Right lobe of liver (tissue), 4 donors: ENCODE data around the gene USP17L5.
"Not testable (repeated sequence)": the region's sequence is repeated elsewhere in the genome, so short reads cannot be mapped to it uniquely, and the experiment has no call there.

Source experiments
- POLR2A ChIP-seq: fragments of 450-650 bp; IDR thresholded peaks from one replicate; pipeline ENCODE4 v1.6.1; 2017; ENCODE audit warnings: antibody characterized with exemption, mild to moderate bottlenecking
- TF ChIP-seq, protein P1 (sequence below), 4 donors: fragments of 200-600 bp in 3 of 4; fragments of 450-650 bp in 1 of 4; IDR thresholded peaks; one replicate each; pipeline versions ENCODE4 v1.5.1 to v1.8.0; 2016 to 2022; ENCODE audit warnings: antibody characterized with exemption in 4 of 4, mild to moderate bottlenecking in 2 of 4
- donor health status: DM: no; HTN: no; CAD: no.
- donor health status: DM: no; HTN: no; CAD: no.
- donor health status: DM: no; HTN: yes; CAD: no.

DNA sequence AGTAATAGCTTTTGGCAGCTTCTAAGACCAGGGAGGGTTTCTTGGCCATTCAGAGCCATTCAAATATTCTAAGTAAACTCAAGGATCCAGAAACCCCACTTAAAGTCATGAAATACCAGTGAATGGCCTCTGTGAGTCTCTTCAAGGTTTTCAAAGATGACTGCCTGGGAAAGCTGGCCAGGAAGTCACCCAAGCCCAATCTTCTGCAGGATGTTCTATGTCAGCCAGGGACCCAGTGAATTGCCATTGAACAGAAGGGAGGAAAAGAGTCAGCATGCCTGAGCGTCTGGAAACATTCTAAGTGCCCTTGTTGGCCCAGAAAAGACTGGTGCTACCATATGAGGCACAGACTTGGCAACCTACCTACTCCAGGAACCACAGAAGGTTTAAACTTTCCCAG, 40.7 kb downstream of the USP17L5 start:
- not testable (repeated sequence) for TF ChIP-seq POLR2A
- TF ChIP-seq, protein P1, sequence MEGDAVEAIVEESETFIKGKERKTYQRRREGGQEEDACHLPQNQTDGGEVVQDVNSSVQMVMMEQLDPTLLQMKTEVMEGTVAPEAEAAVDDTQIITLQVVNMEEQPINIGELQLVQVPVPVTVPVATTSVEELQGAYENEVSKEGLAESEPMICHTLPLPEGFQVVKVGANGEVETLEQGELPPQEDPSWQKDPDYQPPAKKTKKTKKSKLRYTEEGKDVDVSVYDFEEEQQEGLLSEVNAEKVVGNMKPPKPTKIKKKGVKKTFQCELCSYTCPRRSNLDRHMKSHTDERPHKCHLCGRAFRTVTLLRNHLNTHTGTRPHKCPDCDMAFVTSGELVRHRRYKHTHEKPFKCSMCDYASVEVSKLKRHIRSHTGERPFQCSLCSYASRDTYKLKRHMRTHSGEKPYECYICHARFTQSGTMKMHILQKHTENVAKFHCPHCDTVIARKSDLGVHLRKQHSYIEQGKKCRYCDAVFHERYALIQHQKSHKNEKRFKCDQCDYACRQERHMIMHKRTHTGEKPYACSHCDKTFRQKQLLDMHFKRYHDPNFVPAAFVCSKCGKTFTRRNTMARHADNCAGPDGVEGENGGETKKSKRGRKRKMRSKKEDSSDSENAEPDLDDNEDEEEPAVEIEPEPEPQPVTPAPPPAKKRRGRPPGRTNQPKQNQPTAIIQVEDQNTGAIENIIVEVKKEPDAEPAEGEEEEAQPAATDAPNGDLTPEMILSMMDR (IDR thresholded peaks at IDR 0.05), result not testable (repeated sequence)
